ENCODE results near the gene IRF2BP1. TPM values are rescaled to one million over a fixed set of nuclear protein-coding genes. Genes with fewer than 3 reads are reported as not detected.
A peak's percentile ranks its signal among the peaks of the same experiment; 100 is the strongest.

Gene IRF2BP1
- total and polyA plus RNA-seq, 4 donors: 4.9 to 16.8 (median 16.4) TPM

- TF ChIP-seq YY1 (IDR thresholded peaks at IDR 0.05) (no peak), HNF4A (conservative IDR thresholded peaks at IDR 0.05) (peak; percentile 14 to 55), RAD21 (IDR thresholded peaks at IDR 0.05) (peak in 1 of 2 donors; percentile 15), HNF4G (IDR thresholded peaks at IDR 0.05) (no peak), NR2F2 (IDR thresholded peaks at IDR 0.05) (no peak), FOXA1 (IDR thresholded peaks at IDR 0.05) (no peak), FOXA2 (IDR thresholded peaks at IDR 0.05) (peak; percentile 58), SP1 (IDR thresholded peaks at IDR 0.05) (peak; percentile 79), GABPA (IDR thresholded peaks at IDR 0.05 in 1 of 2, conservative IDR thresholded peaks at IDR 0.05 in 1 of 2) (no peak), EGR1 (IDR thresholded peaks at IDR 0.05; ENCODE audit: low read depth in 2 of 2) (peak; percentile 97 to 98), TAF1 (conservative IDR thresholded peaks at IDR 0.05) (no peak), ZBTB33 (IDR thresholded peaks at IDR 0.05) (peak; percentile 26), RXRA (IDR thresholded peaks at IDR 0.05) (peak; percentile 56 to 79), JUND (IDR thresholded peaks at IDR 0.05) (no peak), MAX (IDR thresholded peaks at IDR 0.05) (peak; percentile 74), CTCF (IDR thresholded peaks at IDR 0.05; ENCODE audit: low read depth, low read length, missing input control) (no peak)
- TF ChIP-seq, protein P1, sequence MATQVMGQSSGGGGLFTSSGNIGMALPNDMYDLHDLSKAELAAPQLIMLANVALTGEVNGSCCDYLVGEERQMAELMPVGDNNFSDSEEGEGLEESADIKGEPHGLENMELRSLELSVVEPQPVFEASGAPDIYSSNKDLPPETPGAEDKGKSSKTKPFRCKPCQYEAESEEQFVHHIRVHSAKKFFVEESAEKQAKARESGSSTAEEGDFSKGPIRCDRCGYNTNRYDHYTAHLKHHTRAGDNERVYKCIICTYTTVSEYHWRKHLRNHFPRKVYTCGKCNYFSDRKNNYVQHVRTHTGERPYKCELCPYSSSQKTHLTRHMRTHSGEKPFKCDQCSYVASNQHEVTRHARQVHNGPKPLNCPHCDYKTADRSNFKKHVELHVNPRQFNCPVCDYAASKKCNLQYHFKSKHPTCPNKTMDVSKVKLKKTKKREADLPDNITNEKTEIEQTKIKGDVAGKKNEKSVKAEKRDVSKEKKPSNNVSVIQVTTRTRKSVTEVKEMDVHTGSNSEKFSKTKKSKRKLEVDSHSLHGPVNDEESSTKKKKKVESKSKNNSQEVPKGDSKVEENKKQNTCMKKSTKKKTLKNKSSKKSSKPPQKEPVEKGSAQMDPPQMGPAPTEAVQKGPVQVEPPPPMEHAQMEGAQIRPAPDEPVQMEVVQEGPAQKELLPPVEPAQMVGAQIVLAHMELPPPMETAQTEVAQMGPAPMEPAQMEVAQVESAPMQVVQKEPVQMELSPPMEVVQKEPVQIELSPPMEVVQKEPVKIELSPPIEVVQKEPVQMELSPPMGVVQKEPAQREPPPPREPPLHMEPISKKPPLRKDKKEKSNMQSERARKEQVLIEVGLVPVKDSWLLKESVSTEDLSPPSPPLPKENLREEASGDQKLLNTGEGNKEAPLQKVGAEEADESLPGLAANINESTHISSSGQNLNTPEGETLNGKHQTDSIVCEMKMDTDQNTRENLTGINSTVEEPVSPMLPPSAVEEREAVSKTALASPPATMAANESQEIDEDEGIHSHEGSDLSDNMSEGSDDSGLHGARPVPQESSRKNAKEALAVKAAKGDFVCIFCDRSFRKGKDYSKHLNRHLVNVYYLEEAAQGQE (IDR thresholded peaks at IDR 0.05): peak; percentile 28
- TF ChIP-seq, protein P2, sequence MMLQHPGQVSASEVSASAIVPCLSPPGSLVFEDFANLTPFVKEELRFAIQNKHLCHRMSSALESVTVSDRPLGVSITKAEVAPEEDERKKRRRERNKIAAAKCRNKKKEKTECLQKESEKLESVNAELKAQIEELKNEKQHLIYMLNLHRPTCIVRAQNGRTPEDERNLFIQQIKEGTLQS (IDR thresholded peaks at IDR 0.05): no peak
- WGBS: 26% methylated on average over 4 of the region's 4 CpGs
- peak overlapping the region; percentile 42 to 64 (median 64) for H3K4me3 ChIP-seq (ENCODE audit: low read depth in 1 of 3, low read length in 3 of 3)
- peaks cover 23 to 74% (median 45%) of the 10 kb centered on the region in 4 donors for H3K4me1 ChIP-seq (ENCODE audit: control insufficient read depth in 4 of 4, insufficient read depth in 4 of 4, low read length in 3 of 4)
- no peaks in the 10 kb centered on the region for H3K27me3 ChIP-seq (ENCODE audit: control insufficient read depth in 4 of 4, insufficient read depth in 4 of 4, low read length in 3 of 4)
- peak overlapping the region; percentile 75 to 87 for H3K9ac ChIP-seq (ENCODE audit: low read depth in 1 of 2, low read length in 2 of 2)
- peak overlapping the region; percentile 96 to 98 for H3K27ac ChIP-seq (ENCODE audit: low read depth in 1 of 2, low read length in 2 of 2)
- H3K36me3 ChIP-seq (ENCODE audit: control insufficient read depth in 4 of 4, insufficient read depth in 3 of 4, low read depth in 1 of 4, low read length in 3 of 4): no peaks in the 10 kb centered on the region
- DNase-seq (ENCODE audit: low spot score): peak; percentile 62
- no peaks in the 10 kb centered on the region for H3K9me3 ChIP-seq (ENCODE audit: control insufficient read depth in 4 of 4, low read length in 3 of 4)
Measured at GRCh38 chr19:45881909-45882528, 3.9 kb downstream of the IRF2BP1 start.

Data from liver (tissue), 9 donors.